Gastrocnemius medialis (tissue), 4 donors: ENCODE data around the gene ERI2. TPM values are rescaled to one million over a fixed set of nuclear protein-coding genes. Genes with fewer than 3 reads are reported as not detected.

Source experiments
- ATAC-seq, 2 donors: fragments of 150-250 bp; one replicate each; pipeline ENCODE4 v1.9.1; 2016
- DNase-seq, 2 donors: peaks; one replicate each; pipeline ENCODE4 v3.0.0-alpha.2; 2019
- H3K27ac ChIP-seq, 4 donors: fragments of 200-600 bp; sonication (generic); 1 replicate in 1 of 4; 2 replicates in 3 of 4; pipeline ENCODE4 v1.5.1; 2016 to 2018; ENCODE audit warnings: mild to moderate bottlenecking in 2 of 4, moderate library complexity in 1 of 4
- H3K27me3 ChIP-seq, 3 donors: fragments of 200-600 bp; sonication (generic) in 2 of 3; 1 replicate in 1 of 3; 2 replicates in 2 of 3; pipeline versions ENCODE4 v1.5.1 to v1.6.0; 2016 to 2019; ENCODE audit warnings: mild to moderate bottlenecking in 1 of 3, moderate library complexity in 1 of 3
- H3K36me3 ChIP-seq, 2 donors: fragments of 200-600 bp; sonication (generic) in 1 of 2; one replicate each; pipeline ENCODE4 v1.5.1; 2017 to 2018
- H3K4me1 ChIP-seq, 2 donors: fragments of 200-600 bp; sonication (generic) in 1 of 2; one replicate each; pipeline ENCODE4 v1.5.1; 2016 to 2017; ENCODE audit warnings: mild to moderate bottlenecking in 2 of 2
- H3K4me3 ChIP-seq, 4 donors: fragments of 200-600 bp; sonication (generic) in 3 of 4; 1 replicate in 1 of 4; 2 replicates in 3 of 4; pipeline ENCODE4 v1.5.1; 2016 to 2019; ENCODE audit warnings: mild to moderate bottlenecking in 2 of 4
- H3K9me3 ChIP-seq, 3 donors: fragments of 200-600 bp; sonication (generic) in 2 of 3; 1 replicate in 1 of 3; 2 replicates in 2 of 3; pipeline ENCODE4 v1.5.1; 2016 to 2019
- POLR2A ChIP-seq, 2 donors: fragments of 450-650 bp; IDR thresholded peaks; one replicate each; pipeline ENCODE4 v1.6.1; 2017; ENCODE audit warnings: antibody characterized with exemption in 2 of 2, mild to moderate bottlenecking in 2 of 2, moderate library complexity in 2 of 2
- in situ Hi-C, 4 donors: fragments of 200-750 bp; cut with MboI; loops; one replicate each; pipeline versions ENCODE4 v1.15.0 to v1.8.0; 2017; ENCODE audit warnings: low sequenced_read_pairs in 4 of 4
- intact Hi-C: fragments of 100-400 bp; cut with DNase I; formaldehyde crosslinking; loops from one replicate; pipeline ENCODE4 v1.15.1; 2023; ENCODE audit warnings: low total_unique reads
- total RNA-seq, 4 donors: library from RNA; depleted of rRNA; stranded (reverse); fragments of >200 nt; gene quantifications; one replicate each; pipeline versions ENCODE4 v1.1.0 to v1.2.3, GENCODE V29; 2016
- TF ChIP-seq, protein P1 (sequence below), 5 experiments: fragments of 450-650 bp in 3 of 5; fragments of 200-600 bp in 2 of 5; sonication (generic) in 2 of 5; IDR thresholded peaks in 4 of 5; conservative IDR thresholded peaks in 1 of 5; 1 replicate in 4 of 5; 2 replicates in 1 of 5; pipeline ENCODE4 v1.5.1; 2016 to 2019; ENCODE audit warnings: antibody characterized with exemption in 5 of 5, mild to moderate bottlenecking in 3 of 5, moderate library complexity in 3 of 5

Gene ERI2
- total RNA-seq, 4 donors from 2014 or later: 3.0 to 30.5 (median 9.8) TPM

DNA sequence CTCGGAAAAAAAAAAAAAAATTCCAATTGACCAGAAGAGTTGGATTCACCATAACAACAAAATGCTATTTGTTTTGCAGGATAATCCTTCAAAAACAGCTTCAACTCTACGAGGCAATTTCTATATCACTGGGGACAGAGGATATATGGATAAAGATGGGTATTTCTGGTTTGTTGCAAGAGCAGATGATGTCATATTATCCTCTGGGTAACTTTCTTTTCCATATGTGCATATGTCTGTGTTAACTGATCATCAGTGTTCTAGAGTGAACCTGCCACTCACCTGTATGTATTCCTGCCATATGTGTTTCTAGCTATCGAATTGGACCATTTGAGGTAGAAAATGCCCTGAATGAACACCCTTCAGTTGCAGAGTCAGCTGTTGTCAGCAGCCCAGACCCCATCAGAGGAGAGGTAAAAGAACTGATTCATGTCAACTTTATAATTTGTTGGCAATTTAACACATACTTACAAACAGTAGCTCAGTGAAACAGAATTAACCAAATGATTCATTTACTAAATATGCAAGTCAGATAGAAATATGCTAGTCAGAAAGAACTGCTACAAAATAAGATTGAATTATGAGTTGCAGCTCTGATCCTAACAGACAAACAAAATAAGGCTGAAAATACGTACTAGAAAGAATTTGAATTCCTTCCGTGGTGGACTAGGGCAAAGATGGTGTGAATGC, 14.2 kb downstream of the ERI2 start:
- Histone ChIP-seq H3K36me3 (peaks cover 0 to 11% of the 10 kb centered on the region in 2 donors), H3K27ac (no peak overlapping the region), H3K4me3 (no peak overlapping the region), H3K9me3 (no peaks in the 10 kb centered on the region), H3K4me1 (no peaks in the 10 kb centered on the region), H3K27me3 (no peaks in the 10 kb centered on the region)
- no peak for TF ChIP-seq POLR2A (IDR thresholded peaks at IDR 0.05)
- TF ChIP-seq, protein P1, sequence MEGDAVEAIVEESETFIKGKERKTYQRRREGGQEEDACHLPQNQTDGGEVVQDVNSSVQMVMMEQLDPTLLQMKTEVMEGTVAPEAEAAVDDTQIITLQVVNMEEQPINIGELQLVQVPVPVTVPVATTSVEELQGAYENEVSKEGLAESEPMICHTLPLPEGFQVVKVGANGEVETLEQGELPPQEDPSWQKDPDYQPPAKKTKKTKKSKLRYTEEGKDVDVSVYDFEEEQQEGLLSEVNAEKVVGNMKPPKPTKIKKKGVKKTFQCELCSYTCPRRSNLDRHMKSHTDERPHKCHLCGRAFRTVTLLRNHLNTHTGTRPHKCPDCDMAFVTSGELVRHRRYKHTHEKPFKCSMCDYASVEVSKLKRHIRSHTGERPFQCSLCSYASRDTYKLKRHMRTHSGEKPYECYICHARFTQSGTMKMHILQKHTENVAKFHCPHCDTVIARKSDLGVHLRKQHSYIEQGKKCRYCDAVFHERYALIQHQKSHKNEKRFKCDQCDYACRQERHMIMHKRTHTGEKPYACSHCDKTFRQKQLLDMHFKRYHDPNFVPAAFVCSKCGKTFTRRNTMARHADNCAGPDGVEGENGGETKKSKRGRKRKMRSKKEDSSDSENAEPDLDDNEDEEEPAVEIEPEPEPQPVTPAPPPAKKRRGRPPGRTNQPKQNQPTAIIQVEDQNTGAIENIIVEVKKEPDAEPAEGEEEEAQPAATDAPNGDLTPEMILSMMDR (IDR thresholded peaks at IDR 0.05 in 4 of 5, conservative IDR thresholded peaks at IDR 0.05 in 1 of 5): no peak
- intact Hi-C loops: no loop called here
- in situ Hi-C loops: no loop called here
- no peak for DNase-seq
- ATAC-seq: no peak

DNA sequence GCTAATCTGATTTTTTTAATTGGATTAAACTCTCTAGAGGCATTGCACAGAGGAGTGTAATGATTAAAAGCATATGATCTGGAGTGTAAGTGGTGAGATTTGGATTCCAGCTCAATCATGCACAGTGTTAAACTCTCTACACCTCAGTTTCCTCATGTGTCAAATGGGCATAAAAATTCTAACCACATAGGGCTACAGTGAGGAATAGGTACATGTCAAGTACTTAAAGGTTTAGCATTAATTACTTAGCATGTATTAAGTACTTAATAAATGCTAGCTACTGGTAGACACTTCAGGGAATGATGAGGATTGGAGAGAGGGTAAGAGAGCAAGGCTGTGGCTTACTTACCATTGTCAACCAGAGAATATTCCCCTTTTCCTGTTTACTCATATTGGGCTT, 17.1 kb downstream of the ERI2 start:
- DNase-seq: no peak
- TF ChIP-seq, protein P1 (IDR thresholded peaks at IDR 0.05 in 4 of 5, conservative IDR thresholded peaks at IDR 0.05 in 1 of 5): no peak
- TF ChIP-seq POLR2A (IDR thresholded peaks at IDR 0.05): no peak
- H3K36me3 ChIP-seq: no peaks in the 10 kb centered on the region
- H3K4me3 ChIP-seq: no peak overlapping the region
- ATAC-seq: no peak
- in situ Hi-C loops: no loop called here
- no peaks in the 10 kb centered on the region for H3K9me3 ChIP-seq
- intact Hi-C loops: no loop called here
- H3K27ac ChIP-seq: no peak overlapping the region
- no peaks in the 10 kb centered on the region for H3K27me3 ChIP-seq
- H3K4me1 ChIP-seq: no peaks in the 10 kb centered on the region

DNA sequence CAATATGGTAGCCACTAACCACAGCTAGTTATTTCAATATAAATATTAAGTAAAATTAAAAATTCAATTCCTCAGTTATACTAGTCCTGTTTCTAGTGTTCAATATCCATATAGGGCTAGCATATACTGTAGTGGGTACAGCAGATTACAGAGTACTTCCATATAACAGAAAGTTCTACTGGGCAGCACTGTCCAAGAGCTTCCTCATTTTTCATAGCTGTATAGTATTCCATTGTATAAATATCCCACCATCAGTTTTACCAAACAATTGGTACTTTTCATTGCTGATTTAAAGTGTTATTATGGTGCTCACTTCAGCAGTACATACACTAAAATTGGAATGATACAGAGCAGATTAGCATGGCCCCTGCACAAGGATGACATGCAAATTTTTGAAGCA, 22.1 kb downstream of the ERI2 start:
- ATAC-seq: no peak
- Histone ChIP-seq H3K4me3 (no peak overlapping the region), H3K36me3 (no peaks in the 10 kb centered on the region), H3K27ac (no peak overlapping the region), H3K9me3 (no peaks in the 10 kb centered on the region), H3K27me3 (no peaks in the 10 kb centered on the region), H3K4me1 (no peaks in the 10 kb centered on the region)
- TF ChIP-seq, protein P1 (IDR thresholded peaks at IDR 0.05 in 4 of 5, conservative IDR thresholded peaks at IDR 0.05 in 1 of 5): no peak
- TF ChIP-seq POLR2A (IDR thresholded peaks at IDR 0.05): no peak
- in situ Hi-C loops: no loop called here
- DNase-seq: no peak
- intact Hi-C loops: no loop called here

DNA sequence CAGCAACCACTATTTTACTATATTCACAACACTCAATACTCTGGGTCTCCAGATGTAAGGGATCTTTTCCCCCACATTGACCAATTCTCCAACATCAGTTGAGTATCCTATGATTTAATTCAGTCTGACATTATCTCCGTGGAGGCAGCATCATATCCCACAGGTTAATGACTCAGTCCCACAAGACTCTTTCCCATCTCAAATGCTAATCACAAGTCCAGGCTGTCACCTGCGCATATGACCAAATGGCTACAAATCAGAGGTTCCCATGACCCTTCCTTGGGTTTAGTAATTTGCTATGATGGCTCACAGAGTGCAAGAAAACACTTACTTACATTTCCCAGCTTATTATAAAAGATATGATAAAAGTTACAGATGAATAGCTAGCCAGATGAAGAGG, 23.8 kb downstream of the ERI2 start:
- in situ Hi-C loops: no loop called here

More for the DNA sequence above, 23.8 kb downstream of the ERI2 start:
- Histone ChIP-seq H3K9me3 (no peaks in the 10 kb centered on the region), H3K27me3 (no peaks in the 10 kb centered on the region), H3K4me3 (no peak overlapping the region), H3K36me3 (peaks cover 0 to 4% of the 10 kb centered on the region in 2 donors), H3K4me1 (no peaks in the 10 kb centered on the region), H3K27ac (no peak overlapping the region)
- TF ChIP-seq, protein P1 (IDR thresholded peaks at IDR 0.05 in 4 of 5, conservative IDR thresholded peaks at IDR 0.05 in 1 of 5): no peak
- no peak for TF ChIP-seq POLR2A (IDR thresholded peaks at IDR 0.05)
- no peak for DNase-seq
- ATAC-seq: no peak
- intact Hi-C loops: no loop called here
